Heart left ventricle (tissue), 13 donors: ENCODE results near the gene PLA2G4D.

Experiments used
- CTCF ChIP-seq, 12 donors: fragments of 200-600 bp; sonication (generic) in 4 of 12; IDR thresholded peaks; one replicate each; pipeline versions ENCODE4 v1.5.0 to v1.8.0; 2018 to 2022; ENCODE audit warnings: antibody characterized with exemption in 12 of 12, mild to moderate bottlenecking in 5 of 12
- POLR2A ChIP-seq, 2 donors: fragments of 450-650 bp; IDR thresholded peaks; one replicate each; pipeline ENCODE4 v1.6.1; 2017; ENCODE audit warnings: antibody characterized with exemption in 2 of 2, mild to moderate bottlenecking in 2 of 2, moderate library complexity in 2 of 2
- donor health status: ischemic (EF 13 %, LVEDD 7.1; RV severe dilation, severe dysfunction).
- donor health status: DM: no; HTN: yes; CAD: no.
- donor health status: DM: no; HTN: no; CAD: no.
- donor health status: ischemic (EF 25% LVEDD 6.9; RV normal size, moderate dysfunction).
- donor health status: ischemic (EF 25% LVEDD 5.7; RV mildly dilated, moderate dysfunction).
- donor health status: ischemic (EF 35%, LVEDD 5.7; RV mildly dilated, moderate dysfunction).
- donor health status: nonischemic (EF 11% LVEDD 7.7; RV severe dilation, severe dysfunction).
- donor health status: DM: yes; HTN: yes; CAD: no.
- donor health status: PGD.
- donor health status: ischemic (EF 29% LVEDD 5.4; RV normal size, mild dysfunction).
- donor health status: nonischemic (EF 23%, LVEDD 6.1; RV moderate dilation, normal function).

DNA sequence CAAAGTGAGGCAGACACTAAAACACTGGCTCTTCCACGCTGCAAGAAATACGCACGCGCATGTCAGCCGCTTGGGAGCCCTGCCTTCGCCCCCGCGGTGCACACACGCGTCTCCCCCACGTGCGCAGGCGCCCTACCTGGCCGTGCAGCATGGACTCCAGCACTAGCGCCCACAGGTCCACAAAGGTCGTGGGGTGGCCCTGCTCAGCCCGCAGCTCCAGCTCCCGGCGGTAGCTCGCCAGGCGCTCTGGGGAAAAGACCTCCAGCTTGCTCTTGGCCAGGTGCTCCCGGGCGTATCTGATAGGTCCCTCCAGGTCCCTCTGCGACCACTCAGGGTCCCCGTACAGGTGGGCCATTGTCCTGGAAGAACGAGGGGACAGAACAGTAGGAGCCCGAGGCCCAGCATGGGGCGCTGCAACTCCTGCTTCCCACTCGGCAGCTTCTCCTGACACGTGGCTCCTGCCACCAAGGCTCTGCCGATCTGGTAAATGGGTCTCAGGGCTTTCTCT is 14.9 kb downstream of the PLA2G4D start:
- TF ChIP-seq CTCF (IDR thresholded peaks at IDR 0.05) (no peak), POLR2A (IDR thresholded peaks at IDR 0.05) (no peak)
